Neural progenitor cell (in vitro differentiated cells): Measurements from ENCODE around the gene TSC22D4. TPM values are rescaled to one million over a fixed set of nuclear protein-coding genes. Genes with fewer than 3 reads are reported as not detected.
A peak's percentile ranks its signal among the peaks of the same experiment; 100 is the strongest.

Experiments
- DNase-seq: peaks from one replicate; pipeline ENCODE4 v3.0.0-alpha.2; 2016; ENCODE audit warnings: low spot score
- H2AFZ ChIP-seq: fragments of 200-600 bp; sonication (generic); replicated peaks from 2 replicates; pipeline ENCODE4 v1.6.1; 2016; ENCODE audit warnings: antibody characterized with exemption
- H3F3A ChIP-seq: fragments of 200-600 bp; sonication (generic); 2 replicates; pipeline ENCODE4 v1.6.1; 2016; ENCODE audit warnings: antibody characterized with exemption, low read depth
- H3K27ac ChIP-seq: fragments of 200-600 bp; sonication (generic); 2 replicates; pipeline ENCODE4 v1.5.1; 2016; ENCODE audit warnings: mild to moderate bottlenecking
- H3K27me3 ChIP-seq: fragments of 200-600 bp; sonication (generic); 2 replicates; pipeline ENCODE4 v1.6.1; 2016; ENCODE audit warnings: mild to moderate bottlenecking, moderate library complexity
- H3K36me3 ChIP-seq: fragments of 200-600 bp; sonication (generic); 2 replicates; pipeline ENCODE4 v1.5.1; 2016
- H3K4me1 ChIP-seq: fragments of 200-600 bp; sonication (generic); 2 replicates; pipeline ENCODE4 v1.6.1; 2016; ENCODE audit warnings: mixed run types
- H3K4me2 ChIP-seq: fragments of 200-600 bp; sonication (generic); 2 replicates; pipeline ENCODE4 v1.6.1; 2016
- H3K4me3 ChIP-seq: fragments of 200-600 bp; sonication (generic); 2 replicates; pipeline ENCODE4 v1.5.1; 2016
- H3K79me2 ChIP-seq: fragments of 200-600 bp; sonication (generic); 2 replicates; pipeline ENCODE4 v1.6.1; 2016; ENCODE audit warnings: low read depth
- H3K9ac ChIP-seq: fragments of 200-600 bp; sonication (generic); 2 replicates; pipeline ENCODE4 v1.6.1; 2016
- H3K9me3 ChIP-seq: fragments of 200-600 bp; sonication (generic); 2 replicates; pipeline ENCODE4 v1.5.1; 2016; ENCODE audit warnings: low read depth
- H4K20me1 ChIP-seq: fragments of 200-600 bp; sonication (generic); 2 replicates; pipeline ENCODE4 v1.6.1; 2016; ENCODE audit warnings: low read depth
- H3K27ac Mint-ChIP-seq: 3 replicates; pipeline ENCODE4 v1.8.0; 2021; ENCODE audit warnings: mixed read lengths
- H3K27me3 Mint-ChIP-seq: 2 replicates; pipeline ENCODE4 v1.8.0; 2022; ENCODE audit warnings: low read depth, mild to moderate bottlenecking, inconsistent platforms, moderate library complexity, mixed read lengths; ENCODE audit not compliant: insufficient read depth
- H3K36me3 Mint-ChIP-seq: 3 replicates; pipeline ENCODE4 v1.8.0; 2021; ENCODE audit warnings: mixed read lengths
- H3K4me1 Mint-ChIP-seq: 3 replicates; pipeline ENCODE4 v1.8.0; 2021; ENCODE audit warnings: mixed read lengths
- H3K4me3 Mint-ChIP-seq: 3 replicates; pipeline ENCODE4 v1.8.0; 2021; ENCODE audit warnings: mild to moderate bottlenecking, moderate library complexity, mixed read lengths
- H3K9me3 Mint-ChIP-seq: 3 replicates; pipeline ENCODE4 v1.8.0; 2020; ENCODE audit warnings: mixed read lengths
- EZH2 ChIP-seq: fragments of 200-600 bp; sonication (generic); IDR thresholded peaks from 2 replicates; pipeline ENCODE4 v1.6.1; 2017; ENCODE audit warnings: antibody characterized with exemption, mild to moderate bottlenecking, moderate library complexity
- EZH2phosphoT487 ChIP-seq: fragments of 200-600 bp; sonication (generic); IDR thresholded peaks from 2 replicates; pipeline ENCODE4 v1.6.1; 2017; ENCODE audit warnings: antibody characterized with exemption
- total RNA-seq: library from RNA; depleted of rRNA; stranded (reverse); fragments of >200 nt; gene quantifications from 2 replicates; pipeline ENCODE4 v1.2.3, GENCODE V29; 2015; ENCODE audit warnings: low replicate concordance
- TF ChIP-seq, protein P1 (sequence below): fragments of 200-600 bp; sonication (generic); IDR thresholded peaks from 2 replicates; pipeline ENCODE4 v1.5.1; 2017; ENCODE audit warnings: antibody characterized with exemption, mild to moderate bottlenecking

TSC22D4 gene
- total RNA-seq, 1 donor from 2014 or later: 11.0 TPM

- peak within 1 kb of the TSS; percentile 99 for H3K4me3 Mint-ChIP-seq
- H3K27ac ChIP-seq: peak within 1 kb of the TSS; percentile 98
- peaks cover 10% of the 10 kb centered on the region for H3K27me3 ChIP-seq
- peak within 1 kb of the TSS; percentile 88 for H2AFZ ChIP-seq
- H3K27ac Mint-ChIP-seq: peak within 1 kb of the TSS; percentile 100
- H3K79me2 ChIP-seq: peaks cover 37% of the 10 kb centered on the region
- TF ChIP-seq, protein P1, sequence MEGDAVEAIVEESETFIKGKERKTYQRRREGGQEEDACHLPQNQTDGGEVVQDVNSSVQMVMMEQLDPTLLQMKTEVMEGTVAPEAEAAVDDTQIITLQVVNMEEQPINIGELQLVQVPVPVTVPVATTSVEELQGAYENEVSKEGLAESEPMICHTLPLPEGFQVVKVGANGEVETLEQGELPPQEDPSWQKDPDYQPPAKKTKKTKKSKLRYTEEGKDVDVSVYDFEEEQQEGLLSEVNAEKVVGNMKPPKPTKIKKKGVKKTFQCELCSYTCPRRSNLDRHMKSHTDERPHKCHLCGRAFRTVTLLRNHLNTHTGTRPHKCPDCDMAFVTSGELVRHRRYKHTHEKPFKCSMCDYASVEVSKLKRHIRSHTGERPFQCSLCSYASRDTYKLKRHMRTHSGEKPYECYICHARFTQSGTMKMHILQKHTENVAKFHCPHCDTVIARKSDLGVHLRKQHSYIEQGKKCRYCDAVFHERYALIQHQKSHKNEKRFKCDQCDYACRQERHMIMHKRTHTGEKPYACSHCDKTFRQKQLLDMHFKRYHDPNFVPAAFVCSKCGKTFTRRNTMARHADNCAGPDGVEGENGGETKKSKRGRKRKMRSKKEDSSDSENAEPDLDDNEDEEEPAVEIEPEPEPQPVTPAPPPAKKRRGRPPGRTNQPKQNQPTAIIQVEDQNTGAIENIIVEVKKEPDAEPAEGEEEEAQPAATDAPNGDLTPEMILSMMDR: no peak
- TF ChIP-seq EZH2phosphoT487: no peak
- TF ChIP-seq EZH2: no peak
- H3K4me1 ChIP-seq: peaks cover 21% of the 10 kb centered on the region
- H4K20me1 ChIP-seq: peaks cover 26% of the 10 kb centered on the region
- H3K9me3 ChIP-seq: no peaks in the 10 kb centered on the region
- peak; percentile 97 for DNase-seq
- peaks cover 2% of the 10 kb centered on the region for H3K9me3 Mint-ChIP-seq
- H3K4me3 ChIP-seq: peak within 1 kb of the TSS; percentile 71
- H3K4me2 ChIP-seq: peak within 1 kb of the TSS; percentile 82
- peaks cover 30% of the 10 kb centered on the region for H3K4me1 Mint-ChIP-seq
- peak within 1 kb of the TSS; percentile 84 for H3K9ac ChIP-seq
- peaks cover 9% of the 10 kb centered on the region for H3K27me3 Mint-ChIP-seq
- H3K36me3 Mint-ChIP-seq: peaks cover 19% of the 10 kb centered on the region
- no peaks in the 10 kb centered on the region for H3K36me3 ChIP-seq
- peaks cover 44% of the 10 kb centered on the region for H3F3A ChIP-seq
Measured at GRCh38 chr7:100428199-100428966, 50.6 kb downstream of the TSC22D4 start, which contains the start of gene ZCWPW1. ZCWPW1 (minus strand) TSS chr7:100428703; CDS start chr7:100420649, 8,054 bp downstream.

GRCh38 chr7:100427762-100428198 lies 51.2 kb downstream of the TSC22D4 start:
- Histone ChIP-seq H3K4me3 (peak overlapping the region; percentile 71), H3K36me3 (no peaks in the 10 kb centered on the region), H3F3A (peaks cover 39% of the 10 kb centered on the region), H4K20me1 (peaks cover 22% of the 10 kb centered on the region), H3K9ac (no peak overlapping the region), H2AFZ (peak overlapping the region; percentile 88), H3K79me2 (peaks cover 31% of the 10 kb centered on the region), H3K9me3 (no peaks in the 10 kb centered on the region), H3K27ac (no peak overlapping the region), H3K4me2 (peak overlapping the region; percentile 82), H3K27me3 (peaks cover 10% of the 10 kb centered on the region), H3K4me1 (peaks cover 21% of the 10 kb centered on the region)
- Mint-ChIP-seq H3K4me1 (peaks cover 25% of the 10 kb centered on the region), H3K36me3 (peaks cover 13% of the 10 kb centered on the region), H3K27me3 (peaks cover 9% of the 10 kb centered on the region), H3K4me3 (peak overlapping the region; percentile 99), H3K27ac (no peak overlapping the region), H3K9me3 (peaks cover 2% of the 10 kb centered on the region)
- no peak for TF ChIP-seq EZH2phosphoT487
- no peak for TF ChIP-seq EZH2
- TF ChIP-seq, protein P1: no peak
- DNase-seq: no peak

GRCh38 chr7:100426516-100426915 lies 52.5 kb downstream of the TSC22D4 start:
- Histone ChIP-seq H4K20me1 (peaks cover 9% of the 10 kb centered on the region), H3K27ac (no peak overlapping the region), H3K9ac (no peak overlapping the region), H2AFZ (no peak overlapping the region), H3F3A (peaks cover 26% of the 10 kb centered on the region), H3K4me1 (peaks cover 10% of the 10 kb centered on the region), H3K36me3 (no peaks in the 10 kb centered on the region), H3K9me3 (no peaks in the 10 kb centered on the region), H3K4me2 (no peak overlapping the region), H3K4me3 (no peak overlapping the region), H3K79me2 (peaks cover 18% of the 10 kb centered on the region), H3K27me3 (peaks cover 10% of the 10 kb centered on the region)
- no peak for DNase-seq
- Mint-ChIP-seq H3K27ac (no peak overlapping the region), H3K27me3 (peaks cover 6% of the 10 kb centered on the region), H3K9me3 (peaks cover 2% of the 10 kb centered on the region), H3K4me3 (no peak overlapping the region), H3K4me1 (peaks cover 12% of the 10 kb centered on the region), H3K36me3 (peaks cover 5% of the 10 kb centered on the region)
- TF ChIP-seq, protein P1: no peak
- TF ChIP-seq EZH2phosphoT487 (no peak), EZH2 (no peak)
